NCI-H524 (cell line): ENCODE measurements around the gene NDST3.

Source experiments
- DNase-seq, 2 experiments: peaks; one replicate each; lab custom pipeline; 2025; lab: John Stamatoyannopoulos, UW

The NDST3 gene

DNA sequence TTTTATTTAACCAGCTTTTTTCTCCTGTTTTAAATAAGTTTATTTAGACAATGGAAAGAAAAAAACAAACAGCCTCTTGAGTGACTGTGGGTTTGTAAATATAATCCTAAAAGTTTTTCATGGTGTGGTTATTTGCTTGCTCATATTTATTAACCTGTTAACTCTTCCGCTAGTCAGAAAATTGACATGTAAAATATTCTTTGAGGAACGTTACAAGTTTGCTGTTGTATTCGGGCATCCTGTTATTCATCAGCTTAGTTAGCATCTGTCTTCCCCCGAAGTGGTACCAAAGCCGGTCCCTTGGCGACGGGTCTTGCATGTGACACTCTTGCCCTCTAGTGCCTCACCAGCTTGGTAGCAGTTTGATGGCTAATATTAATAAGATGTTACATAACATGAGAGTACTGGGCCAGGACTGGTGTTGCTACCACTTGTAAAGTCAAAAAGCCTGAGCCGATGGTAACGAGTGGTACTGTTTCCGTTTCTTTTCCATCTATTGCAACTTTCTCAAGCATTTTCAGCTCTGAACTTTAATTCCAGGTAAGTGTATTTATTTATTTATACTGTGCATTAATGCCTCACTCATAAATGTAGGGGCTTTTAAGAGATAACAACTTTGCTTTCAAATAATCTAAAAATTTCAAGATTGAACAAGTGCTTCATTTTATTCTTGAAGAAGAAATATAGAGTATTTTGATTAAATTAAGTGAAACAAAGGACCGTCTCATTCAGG is at the start of gene NDST3:
TSS of gene NDST3 (plus strand) at position 434 of the 733 bp plus-strand sequence. CDS start 19,425 bp downstream, outside the sequence.
- DNase-seq: peak; percentile 67 to 84

DNA sequence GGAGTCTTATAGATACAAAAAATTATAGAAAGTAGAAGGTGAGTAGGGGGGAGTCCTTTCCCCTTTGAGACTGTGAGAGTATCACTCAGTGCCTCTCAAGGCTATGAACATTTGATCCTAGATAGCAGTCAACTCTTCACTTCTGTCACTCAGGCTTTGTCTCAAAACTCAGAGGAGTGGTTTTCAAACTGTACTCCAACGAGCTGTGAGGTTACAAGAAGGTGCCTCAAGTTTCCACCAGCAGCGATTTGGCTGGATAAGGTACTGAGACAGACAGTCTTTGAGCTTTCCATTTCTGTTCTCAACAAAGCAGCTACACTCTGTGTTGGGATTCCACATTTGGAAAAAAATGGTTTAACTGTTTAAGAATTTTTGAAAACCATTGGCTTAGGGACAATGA is 48.0 kb upstream of the NDST3 start:
- DNase-seq: no peak

DNA sequence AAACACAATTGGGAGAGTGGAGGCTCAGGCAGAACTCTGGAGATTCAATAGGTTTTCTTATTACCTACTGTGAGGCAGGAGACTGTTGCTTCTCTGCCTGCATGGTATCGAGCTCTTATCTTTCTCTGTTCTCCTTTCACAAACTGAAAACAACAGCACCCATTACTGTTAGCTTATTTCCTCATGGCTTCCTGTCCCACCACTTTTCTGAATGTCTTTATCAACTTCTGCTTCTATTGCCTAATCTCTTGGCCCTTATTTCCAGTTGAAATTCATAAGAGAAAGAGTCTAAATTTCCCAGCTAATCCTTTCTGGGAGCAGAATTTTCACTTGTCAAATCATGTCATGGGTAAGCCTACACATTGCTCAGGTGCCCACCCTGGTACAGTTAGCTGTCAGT is 46.8 kb upstream of the NDST3 start:
- DNase-seq: no peak

- peak; percentile 18 to 55 for DNase-seq
These were observed 37.4 kb upstream of the NDST3 start for GRCh38 chr4:117996891-117997290.

DNA sequence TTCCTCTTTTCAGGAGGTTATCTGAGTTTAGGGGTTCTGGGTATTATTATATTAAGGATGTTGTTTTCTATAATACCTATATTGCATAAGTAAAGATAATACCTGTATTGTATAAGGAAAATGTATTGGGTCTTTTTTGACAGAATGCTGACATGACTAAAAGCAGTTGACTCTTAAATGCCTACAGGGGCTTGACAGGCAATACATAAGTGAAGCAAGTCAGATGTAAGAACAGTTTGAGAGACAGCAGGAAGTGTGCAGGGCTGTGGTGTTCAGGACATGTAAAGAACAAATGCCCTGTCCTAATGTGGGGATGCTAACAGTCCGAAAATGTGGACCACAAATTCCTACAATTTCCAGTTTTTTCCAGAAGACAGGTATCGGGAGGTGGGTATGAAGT is 30.2 kb upstream of the NDST3 start:
- DNase-seq: no peak

GRCh38 chr4:118005883-118006282 is 28.4 kb upstream of the NDST3 start:
- no peak for DNase-seq

DNA sequence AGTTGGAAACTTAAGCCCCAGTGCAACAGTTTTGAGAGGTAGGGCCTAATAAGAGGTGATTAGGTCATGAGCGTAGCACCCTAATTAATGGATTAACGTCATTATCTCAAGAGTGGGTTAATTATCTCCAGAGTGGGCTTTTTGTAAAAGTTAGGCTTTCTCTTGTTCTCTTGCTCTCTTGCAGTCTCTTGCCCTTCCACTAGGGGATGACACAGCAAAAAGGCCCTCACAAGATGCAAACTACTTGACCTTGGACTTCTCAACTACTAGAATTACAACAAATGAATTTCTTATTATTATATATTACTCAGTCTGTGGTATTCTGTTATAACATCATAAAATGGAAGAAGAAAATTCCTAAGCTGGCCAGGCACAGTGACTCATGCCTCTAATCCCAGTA is 22.1 kb upstream of the NDST3 start:
- DNase-seq: peak in 1 of 2 experiments; percentile 2

DNA sequence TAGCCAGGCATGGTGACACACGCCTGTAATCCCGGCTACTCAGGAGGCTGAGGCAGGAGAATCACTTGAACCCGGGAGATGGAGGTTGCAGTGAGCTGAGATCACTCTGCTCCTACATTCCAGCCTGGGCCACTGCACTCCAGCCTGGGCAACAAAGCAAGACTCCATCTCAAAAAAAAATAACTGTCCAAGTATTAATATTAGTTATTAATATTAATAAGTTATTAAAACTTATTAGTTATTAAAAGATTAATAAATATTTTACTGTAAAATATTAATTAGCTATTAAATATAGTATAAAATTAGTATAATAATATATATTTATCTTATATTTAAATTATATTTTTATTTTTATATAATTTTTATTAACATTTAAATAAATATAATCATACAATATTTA is 19.5 kb upstream of the NDST3 start:
- DNase-seq: no peak

GRCh38 chr4:118018381-118019145 is 15.7 kb upstream of the NDST3 start:
- no peak for DNase-seq

GRCh38 chr4:118026806-118027205 is 7.5 kb upstream of the NDST3 start:
- DNase-seq: no peak

DNA sequence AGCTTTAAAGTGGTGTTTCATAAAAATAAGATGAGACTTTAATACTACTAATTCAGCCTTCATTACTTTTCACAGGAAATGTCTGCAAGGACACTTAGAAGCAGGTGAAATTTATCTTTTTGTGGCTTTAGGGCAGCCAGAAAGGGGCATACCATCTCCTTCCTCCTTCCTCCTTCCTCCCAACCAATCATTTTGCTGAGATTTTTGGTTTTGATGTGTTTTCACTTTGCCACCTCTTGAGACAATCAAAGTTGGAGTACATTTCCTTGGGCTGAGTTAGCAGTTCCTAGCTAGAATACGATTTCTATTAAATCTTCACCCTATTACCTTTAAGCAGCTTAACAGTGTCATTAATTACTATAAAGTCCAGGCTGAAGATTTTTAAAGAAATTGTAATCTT is 5.1 kb upstream of the NDST3 start:
- DNase-seq: no peak

GRCh38 chr4:118032691-118033090 is 1.6 kb upstream of the NDST3 start:
- DNase-seq: peak in 1 of 2 experiments; percentile 23

- DNase-seq: peak in 1 of 2 experiments; percentile 57
These were observed 886 bp upstream of the NDST3 start for GRCh38 chr4:118033148-118034052.

GRCh38 chr4:118035309-118035708 is 1.0 kb downstream of the NDST3 start:
- no peak for DNase-seq

GRCh38 chr4:118036336-118036735 is 2.0 kb downstream of the NDST3 start:
- no peak for DNase-seq

GRCh38 chr4:118037955-118038354 is 3.7 kb downstream of the NDST3 start:
- DNase-seq: no peak

GRCh38 chr4:118046323-118046722 is 12.0 kb downstream of the NDST3 start:
- DNase-seq: no peak

DNA sequence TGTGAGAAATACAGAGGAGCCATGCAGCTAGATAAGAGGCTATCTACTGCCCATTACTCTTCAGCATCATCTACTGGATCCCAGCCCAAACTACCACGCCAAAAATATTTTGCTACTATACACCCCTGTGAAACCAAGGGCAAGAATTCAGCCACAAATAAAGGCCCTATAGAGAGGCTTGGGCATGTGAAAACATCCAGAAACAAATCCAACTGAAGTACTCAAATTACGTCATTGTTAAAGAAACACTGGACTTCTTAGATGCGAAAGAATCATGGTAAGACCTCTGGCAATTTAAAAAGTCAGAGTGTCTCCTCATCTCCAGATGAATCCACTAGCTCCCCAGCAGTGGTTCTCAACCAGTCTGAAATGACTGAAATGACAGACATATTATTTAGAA is 12.8 kb downstream of the NDST3 start:
- no peak for DNase-seq

DNA sequence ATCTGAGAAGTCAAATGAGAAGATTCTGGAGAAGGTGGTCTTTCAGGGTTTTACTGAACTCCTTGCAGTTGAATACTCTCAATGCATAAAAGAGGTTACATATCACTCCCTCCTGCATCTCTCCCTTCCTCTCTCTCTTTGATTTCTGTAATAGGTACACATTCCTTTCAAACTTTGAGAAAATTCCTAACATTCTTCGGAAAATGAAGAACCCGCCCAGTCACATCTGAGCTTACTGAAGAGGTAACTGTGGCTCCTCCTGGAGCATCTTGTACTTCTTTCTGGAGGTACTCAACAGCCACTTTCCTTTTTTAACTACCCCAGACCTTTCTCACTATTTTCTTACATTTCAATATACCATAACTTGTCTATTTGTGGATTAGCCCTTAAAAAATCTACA is 24.7 kb downstream of the NDST3 start:
- DNase-seq: no peak

DNA sequence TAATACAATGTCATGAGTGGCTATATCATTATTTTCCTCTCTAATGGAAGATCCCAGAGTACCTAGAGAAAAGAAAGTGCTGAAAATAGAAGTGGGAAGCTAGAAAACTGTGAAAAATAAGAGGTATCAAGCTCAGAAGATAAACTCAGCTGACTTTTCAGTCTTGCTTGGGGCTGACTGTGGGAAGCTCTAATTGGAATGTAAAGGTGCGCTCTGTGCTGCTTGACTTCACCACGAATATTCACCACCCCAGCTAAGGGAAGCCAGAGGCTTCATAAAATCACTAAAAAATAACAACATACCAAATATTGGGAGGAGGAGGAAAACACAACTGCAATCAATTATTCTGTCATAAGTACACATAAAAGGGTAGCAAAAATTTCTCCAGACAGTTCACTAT is 25.1 kb downstream of the NDST3 start:
- DNase-seq: no peak

GRCh38 chr4:118076958-118077766 is 42.9 kb downstream of the NDST3 start:
- peak in 1 of 2 experiments; percentile 23 for DNase-seq

DNA sequence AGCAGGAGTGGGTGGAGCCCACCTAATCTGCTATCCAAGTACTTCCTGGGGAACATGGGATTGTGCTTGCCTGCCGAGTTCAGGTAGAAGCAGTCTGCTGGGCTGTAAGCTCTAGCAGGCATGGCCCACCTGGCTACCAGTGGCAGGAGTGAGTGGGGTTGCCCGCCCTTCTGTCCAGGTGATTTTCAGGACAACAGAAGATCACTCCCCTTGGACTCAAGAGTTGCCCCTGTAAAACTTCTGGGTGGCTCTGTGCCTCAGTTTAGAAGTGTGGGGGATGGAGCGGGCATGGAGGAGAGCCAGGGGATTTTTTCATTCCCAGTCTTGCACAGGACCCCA is 43.5 kb downstream of the NDST3 start:
- DNase-seq: no peak
